Measurements from ENCODE around the gene PRKAA2. TPM values are rescaled to one million over a fixed set of nuclear protein-coding genes. Genes with fewer than 3 reads are reported as not detected.

The PRKAA2 gene
- polyA plus RNA-seq, 2 of the 4 experiments (the other 2 are of a cell fraction) = 3.8 to 8.8 TPM

DNA sequence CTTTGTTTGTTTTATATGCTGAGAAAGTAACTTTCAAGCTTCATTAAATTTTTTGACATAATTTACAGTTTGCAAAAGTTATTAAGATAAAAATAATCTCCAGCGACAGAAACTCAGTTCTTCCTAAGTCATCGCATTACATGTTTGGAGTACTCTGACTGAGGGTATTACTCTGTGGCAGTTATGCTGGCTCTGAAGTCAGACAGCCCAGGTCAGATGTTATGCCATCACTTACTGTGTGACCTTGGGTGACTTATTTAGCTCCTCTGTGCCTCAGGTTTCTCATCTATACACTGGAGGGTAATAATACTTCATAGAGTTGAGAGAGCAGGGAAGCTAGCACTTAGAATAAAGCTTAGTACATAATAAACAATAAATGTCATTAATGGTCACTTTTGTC lies 26.4 kb downstream of the PRKAA2 start (continued):
- TF ChIP-seq USF2 (IDR thresholded peaks at IDR 0.05) (no peak), FOXS1 (CRISPR knock-in tag; IDR thresholded peaks at IDR 0.05) (no peak)

DNA sequence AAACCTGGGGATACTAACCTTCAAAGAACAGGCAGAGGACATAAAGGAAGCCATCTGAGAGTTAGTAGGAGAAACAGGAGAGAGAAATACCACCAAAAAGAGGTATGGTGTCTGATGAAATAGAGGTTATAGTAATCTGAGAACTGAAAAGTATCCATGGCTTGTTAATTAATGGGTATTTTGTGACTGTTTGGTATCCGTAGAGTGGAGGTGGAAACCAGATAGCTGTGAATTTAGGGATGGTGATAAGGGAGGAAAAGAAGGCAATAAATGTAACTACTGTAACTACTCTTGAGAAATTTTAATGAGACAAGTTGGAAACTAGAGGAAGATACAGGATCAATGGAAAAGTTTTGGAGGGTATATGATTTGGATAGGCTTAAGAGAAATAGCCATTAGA lies 27.5 kb downstream of the PRKAA2 start:
- DNase-seq (ENCODE audit: low read depth in 1 of 2, low spot score in 1 of 2) (no peak), FAIRE-seq (no peak), ATAC-seq (no peak)
- POLR2A ChIA-PET = no interaction called here
- no peak overlapping the region for H3K4me3 ChIP-seq
- WGBS (ENCODE audit: missing lambda C conversion rate) = 96% methylated on average over 1 of the region's 1 CpG
- no peak for TF ChIP-seq ATOH8 (CRISPR knock-in tag; IDR thresholded peaks at IDR 0.05; ENCODE audit: low read depth)
- no peak overlapping the region for H3K4me2 ChIP-seq
- CTCF ChIA-PET = interaction anchor here (1.1 kb wide), 1 partner anchor 93 kb away, joined by 3 read pairs; the partner anchor contains the start of gene PLPP3
- peaks cover 16% of the 10 kb centered on the region for H3K4me1 ChIP-seq
- no peak overlapping the region for H3K27ac ChIP-seq
- H3K9me3 ChIP-seq = no peaks in the 10 kb centered on the region

DNA sequence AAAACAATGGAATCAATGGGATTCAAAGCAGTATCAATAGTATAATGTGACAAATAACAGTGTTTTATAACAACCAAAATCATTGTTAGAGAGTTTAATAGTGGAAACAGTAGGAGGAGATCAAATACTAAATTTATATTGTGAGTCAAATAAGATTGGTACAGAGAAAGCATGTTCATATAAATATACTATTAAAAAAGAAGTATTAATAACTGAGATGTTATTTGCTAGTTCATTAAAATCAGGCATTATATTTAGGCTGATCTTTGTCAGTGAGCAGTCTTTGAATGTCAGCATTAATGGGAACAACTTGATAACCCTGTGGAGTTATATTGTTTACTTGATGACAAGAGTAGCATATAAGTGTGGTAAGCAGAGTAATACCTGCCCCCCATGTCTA lies 30.6 kb downstream of the PRKAA2 start:
- DNase-seq (ENCODE audit: low read depth in 1 of 2, low spot score in 1 of 2) (no peak), ATAC-seq (no peak), FAIRE-seq (no peak)
- Histone ChIP-seq H3K27ac (no peak overlapping the region), H3K4me1 (peaks cover 16% of the 10 kb centered on the region), H3K4me3 (no peak overlapping the region), H3K4me2 (no peak overlapping the region; the same call in 2 of the 3 replicates), H3K9me3 (no peaks in the 10 kb centered on the region)
- TF ChIP-seq ZSCAN20 (CRISPR knock-in tag; IDR thresholded peaks at IDR 0.05) (no peak), POLR2A (IDR thresholded peaks at IDR 0.05; ENCODE audit: low read length) (no peak), CHD2 (IDR thresholded peaks at IDR 0.05; ENCODE audit: low read length, partially characterized antibody) (no peak), HDAC2 (IDR thresholded peaks at IDR 0.05) (no peak), ZFP36 (IDR thresholded peaks at IDR 0.05; ENCODE audit: borderline replicate concordance, partially characterized antibody) (no peak), RARB (CRISPR knock-in tag; IDR thresholded peaks at IDR 0.05) (no peak), CTCF (IDR thresholded peaks at IDR 0.05) (no peak), FOXS1 (CRISPR knock-in tag; IDR thresholded peaks at IDR 0.05) (no peak), ESRRA (IDR thresholded peaks at IDR 0.05; ENCODE audit: borderline replicate concordance, low read length) (no peak), PHF8 (IDR thresholded peaks at IDR 0.05; ENCODE audit: borderline replicate concordance, low read depth) (no peak), EP300 (IDR thresholded peaks at IDR 0.05) (no peak), TFCP2L1 (CRISPR knock-in tag; IDR thresholded peaks at IDR 0.05) (no peak), EHF (CRISPR knock-in tag; IDR thresholded peaks at IDR 0.05) (no peak), EHMT2 (IDR thresholded peaks at IDR 0.05; ENCODE audit: low read depth) (no peak), SREBF2 (IDR thresholded peaks at IDR 0.05) (no peak), ELK1 (IDR thresholded peaks at IDR 0.05; ENCODE audit: low read depth, low read length) (no peak), USF2 (IDR thresholded peaks at IDR 0.05) (no peak)
- ChIA-PET POLR2A (no interaction called here), CTCF (interaction anchor here (0.6 kb wide), 1 partner anchor 13 kb away, joined by 3 read pairs; no protein-coding TSS in a partner anchor)
